HUDEP-2 (cell line): ENCODE results near the gene SHPK.

Experiments used
- DNase-seq, 76 experiments: peaks; one replicate each; lab custom pipeline; 2025; ENCODE audit not compliant: unreplicated experiment in 76 of 76; lab: John Stamatoyannopoulos, UW

SHPK gene

DNA sequence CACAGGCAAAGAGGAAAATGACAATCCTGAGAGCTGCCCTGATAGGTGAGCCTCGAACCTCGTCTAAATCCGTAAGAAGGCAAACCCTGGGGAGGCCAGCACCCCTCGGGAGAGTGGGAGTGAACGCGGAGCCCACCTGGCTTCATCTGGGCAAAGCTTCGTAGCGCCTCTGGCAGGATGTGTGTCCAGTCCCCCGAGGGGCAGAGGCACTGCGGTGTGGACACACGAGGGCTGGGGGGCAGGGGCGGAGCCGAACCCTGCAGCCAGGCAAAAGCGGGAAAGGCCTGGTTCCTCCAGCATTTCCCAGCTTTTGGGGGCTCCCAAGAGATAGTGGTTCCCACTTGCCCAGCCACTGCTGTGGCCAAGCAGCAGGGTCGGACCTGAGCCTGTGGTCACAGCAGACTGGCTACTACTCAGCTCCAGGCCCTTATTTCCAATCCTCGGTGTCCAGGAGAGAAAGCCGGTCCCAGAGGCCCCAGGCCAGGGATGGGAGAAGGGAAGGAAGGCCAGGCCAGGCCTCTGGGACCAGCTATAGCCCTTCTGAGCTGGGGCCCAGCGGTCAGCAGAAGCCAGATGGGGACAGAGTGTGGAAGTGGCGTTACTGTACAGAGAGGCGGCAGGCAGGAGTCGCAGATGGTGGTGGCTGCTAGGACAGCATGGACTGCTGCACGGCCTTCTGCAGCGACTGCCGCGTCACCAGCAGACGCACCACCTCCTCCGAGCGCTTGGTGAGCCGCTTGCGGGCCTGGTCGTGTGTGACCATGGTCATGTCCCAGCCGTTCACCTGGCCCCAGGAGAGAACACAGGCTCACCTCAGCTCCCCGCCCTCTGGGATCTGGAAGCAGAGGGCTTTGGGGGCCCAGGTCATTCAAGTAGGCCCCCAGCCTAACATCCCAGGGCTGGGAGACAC lies 27.3 kb upstream of the SHPK start:
- DNase-seq = no peak

DNA sequence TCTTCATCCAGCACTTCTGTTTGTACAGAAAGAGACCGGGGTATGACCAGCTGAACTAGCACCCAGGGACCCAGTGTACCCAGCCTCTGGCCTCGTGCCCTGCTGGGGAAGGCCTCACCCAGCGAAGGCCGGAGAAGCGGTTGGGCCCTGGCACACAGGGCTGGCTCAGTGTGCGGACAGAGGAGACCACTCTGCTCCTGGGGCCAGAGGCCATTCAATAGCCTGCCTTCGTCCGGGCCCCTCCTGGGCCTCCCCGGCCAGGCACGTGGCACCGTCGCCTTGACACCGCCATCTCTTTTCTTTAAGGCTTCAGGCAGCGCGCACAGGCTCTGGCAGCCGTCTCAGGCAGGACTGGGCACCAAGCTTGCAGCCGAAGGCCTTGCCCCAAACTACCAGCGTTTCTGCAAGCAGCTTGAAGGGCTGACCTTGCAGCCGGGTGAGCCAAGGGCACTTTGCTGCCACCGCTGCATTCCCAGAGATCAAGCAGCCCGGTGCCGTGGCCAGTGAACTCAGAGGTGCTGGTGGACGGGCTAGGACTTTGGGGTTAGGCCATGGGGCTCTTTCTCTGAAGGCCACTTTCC lies 24.4 kb upstream of the SHPK start:
- DNase-seq = no peak

DNA sequence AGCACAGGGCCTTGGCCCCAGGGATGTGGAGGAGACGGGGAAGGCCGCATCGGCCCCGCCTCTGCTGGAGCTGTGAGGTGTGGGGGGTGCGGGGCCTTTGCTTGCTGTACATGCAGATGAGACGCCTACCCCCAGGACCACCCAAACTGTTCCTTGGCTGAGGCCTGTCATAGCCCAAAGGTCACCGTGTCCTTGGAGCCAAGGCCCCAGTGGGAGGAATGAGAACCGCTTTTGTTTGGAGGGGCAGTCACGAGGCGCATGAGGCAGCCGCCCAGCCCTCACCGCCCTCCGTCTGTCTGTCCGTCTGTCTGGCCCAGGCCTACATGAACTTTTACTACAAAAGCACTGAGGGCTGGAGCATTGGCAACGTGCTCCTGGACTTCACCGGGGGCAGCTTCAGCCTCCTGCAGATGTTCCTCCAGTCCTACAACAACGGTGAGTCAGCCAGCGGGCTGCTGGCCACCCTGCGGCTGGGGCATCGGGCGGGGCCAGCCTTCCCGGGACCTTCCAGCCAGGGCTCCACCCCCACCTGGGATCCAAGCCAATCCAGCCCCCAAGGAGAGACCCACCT lies 23.6 kb upstream of the SHPK start:
- DNase-seq = peak in 19 of 76 experiments; percentile 7 to 48 (median 14)

DNA sequence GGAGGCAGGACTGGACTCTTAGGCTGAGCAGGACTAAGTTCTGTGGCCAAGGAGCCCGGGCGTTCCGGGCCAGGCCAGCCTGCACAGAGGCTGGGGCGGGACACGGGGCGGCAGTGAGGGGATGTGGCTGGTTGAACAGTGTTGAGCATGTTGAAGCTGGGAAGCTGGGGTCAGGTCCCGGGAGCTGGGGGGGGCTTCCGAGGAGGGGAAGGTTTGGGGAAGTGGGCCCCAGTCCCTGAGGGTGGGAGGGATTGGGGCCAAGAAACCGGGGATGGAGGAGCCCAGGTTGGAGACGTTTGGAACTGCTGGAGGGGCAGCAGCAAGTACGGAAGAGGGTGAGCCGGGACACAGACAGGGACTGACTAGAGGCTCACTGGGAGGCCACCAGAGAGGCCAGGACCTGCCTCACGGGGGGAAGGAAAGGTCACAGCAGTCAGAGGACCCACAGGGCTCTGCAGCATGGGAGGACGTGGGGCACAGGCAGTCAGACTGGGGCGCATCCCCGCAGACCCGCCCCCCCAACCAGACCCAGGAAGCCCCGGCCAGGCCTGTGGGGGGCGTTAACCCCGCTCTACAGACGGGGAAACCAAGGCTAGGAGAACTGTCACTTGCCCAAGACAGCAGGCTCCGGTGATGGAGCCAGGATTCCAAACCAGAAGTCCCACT lies 22.9 kb upstream of the SHPK start:
- DNase-seq = no peak

DNA sequence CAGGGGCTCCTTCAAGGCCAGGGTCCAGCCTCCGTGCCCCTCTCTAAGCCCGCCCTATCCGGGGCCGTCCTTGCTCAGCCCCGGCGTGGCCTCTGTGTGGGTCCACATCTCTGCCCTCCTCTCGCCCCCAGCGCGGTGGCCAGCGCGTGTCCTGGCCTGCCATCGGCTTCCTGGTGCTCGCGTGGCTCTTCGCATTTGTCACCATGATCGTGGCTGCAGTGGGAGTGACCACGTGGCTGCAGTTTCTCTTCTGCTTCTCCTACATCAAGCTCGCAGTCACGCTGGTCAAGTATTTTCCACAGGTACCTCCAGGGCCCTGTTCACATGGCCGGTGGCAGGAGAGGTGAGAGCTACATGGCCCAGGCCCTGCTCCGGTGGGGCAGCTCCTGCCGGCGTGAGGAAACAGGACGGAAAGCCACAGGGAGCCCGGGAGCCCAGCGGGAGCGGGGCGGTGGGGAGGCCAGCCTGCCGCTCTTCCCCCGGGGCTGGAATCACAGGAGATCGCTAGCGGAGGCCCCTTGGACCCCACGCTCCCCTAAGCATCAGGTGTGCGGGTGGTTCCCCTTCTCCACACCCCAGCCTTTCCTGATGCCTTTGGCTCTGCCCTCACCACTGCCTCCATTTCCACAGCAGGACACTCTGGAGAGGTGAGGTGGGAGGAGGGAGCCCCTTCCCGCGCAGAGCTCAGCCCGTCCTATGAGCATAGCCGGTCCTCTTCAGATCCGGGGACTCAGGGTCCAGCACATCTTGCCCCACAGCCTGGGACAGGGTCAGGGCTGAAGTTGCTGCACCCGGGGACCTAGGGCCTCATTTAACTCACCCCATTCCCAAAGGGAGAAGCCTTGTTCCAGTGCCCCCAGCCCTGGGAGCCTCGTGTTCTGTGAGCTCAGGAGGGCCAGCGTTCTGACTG lies 22.1 kb upstream of the SHPK start:
- DNase-seq = no peak

DNA sequence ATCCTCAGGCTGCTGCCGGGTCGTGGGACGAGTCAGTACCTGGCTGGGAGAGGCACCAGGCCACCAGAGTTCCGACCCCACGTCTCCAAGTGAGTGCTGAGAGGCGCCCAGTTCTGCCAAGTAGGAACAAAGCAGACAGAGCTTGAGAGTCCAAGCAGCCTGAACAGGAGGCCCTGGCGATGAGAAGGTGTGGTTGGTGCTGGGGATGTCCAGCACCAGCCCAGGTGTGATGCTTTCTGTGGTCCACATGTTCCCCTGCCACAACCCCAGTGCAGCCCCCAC lies 21.5 kb upstream of the SHPK start:
- no peak for DNase-seq

DNA sequence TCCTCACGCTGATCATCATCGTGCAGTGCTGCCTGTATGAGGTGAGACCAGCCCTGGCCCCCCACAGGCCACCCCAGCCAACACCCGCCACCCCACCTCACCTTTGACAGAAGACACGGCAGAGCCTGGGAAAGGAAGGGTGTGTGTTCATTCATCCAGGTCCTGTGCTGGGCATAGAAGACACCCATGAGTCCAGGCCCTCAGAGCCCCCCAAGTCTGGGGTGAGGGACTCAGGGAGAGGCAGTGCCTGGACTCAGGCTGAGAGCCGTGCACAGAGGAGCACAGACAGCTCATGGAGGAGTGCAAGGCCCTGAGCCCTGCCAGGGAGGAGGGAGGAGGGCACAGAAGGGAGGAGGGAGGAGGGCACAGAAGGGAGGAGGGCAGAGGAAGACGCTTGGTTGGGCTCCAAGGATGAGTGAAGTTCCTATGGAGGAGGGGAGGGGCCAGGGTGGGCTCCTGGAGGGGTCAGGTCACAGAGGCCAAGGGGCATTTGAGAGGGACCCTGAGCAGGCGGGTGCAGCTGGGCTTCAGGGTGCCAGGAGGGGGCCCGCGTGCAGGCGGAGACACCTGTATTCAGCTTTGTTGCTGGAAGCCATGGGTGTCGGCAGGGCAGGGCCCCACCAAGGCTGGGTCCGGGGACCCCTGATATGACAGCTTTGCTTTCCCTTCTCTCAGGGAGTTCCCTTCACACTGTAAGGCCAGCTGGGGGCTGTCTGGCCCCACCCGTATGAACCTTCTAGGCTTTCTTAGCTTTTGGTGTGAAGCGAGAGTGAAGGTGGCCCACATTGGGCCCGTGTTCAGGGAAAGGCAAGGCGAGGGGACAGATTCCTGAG lies 20.9 kb upstream of the SHPK start:
- no peak for DNase-seq

DNA sequence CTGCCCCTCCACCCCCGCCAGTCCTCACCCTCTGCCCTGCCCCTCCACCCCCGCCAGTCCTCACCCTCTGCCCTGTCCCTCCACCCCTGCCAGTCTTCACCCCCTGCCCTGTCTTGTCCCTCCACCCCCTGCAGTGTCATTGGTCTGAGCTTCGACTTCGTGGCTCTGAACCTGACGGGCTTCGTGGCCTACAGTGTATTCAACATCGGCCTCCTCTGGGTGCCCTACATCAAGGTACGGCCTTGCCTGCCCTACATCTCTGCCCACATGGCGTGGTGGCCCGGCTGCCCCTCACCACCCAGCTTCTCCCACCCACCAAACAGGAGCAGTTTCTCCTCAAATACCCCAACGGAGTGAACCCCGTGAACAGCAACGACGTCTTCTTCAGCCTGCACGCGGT lies 20.3 kb upstream of the SHPK start:
- no peak for DNase-seq

DNA sequence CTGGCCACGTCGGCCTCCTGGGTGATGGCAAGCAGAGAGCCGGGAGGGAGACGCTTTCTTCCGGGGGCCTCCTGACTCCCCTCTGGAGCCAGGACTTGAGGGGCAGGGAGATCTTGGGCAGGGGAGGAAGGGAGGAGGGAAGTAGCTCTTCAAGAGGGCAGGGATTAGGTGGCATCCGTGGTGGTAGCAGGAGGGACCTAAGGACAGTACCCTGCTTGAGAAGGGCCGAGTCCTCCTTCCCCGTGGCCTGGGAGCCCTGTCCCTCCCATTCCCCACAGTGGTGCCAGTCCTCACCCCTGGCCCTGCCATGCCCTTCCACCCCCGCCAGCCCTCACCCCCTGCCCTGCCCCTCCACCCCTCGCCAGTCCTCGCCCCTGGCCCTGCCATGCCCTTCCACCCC lies 19.7 kb upstream of the SHPK start:
- DNase-seq = no peak

DNA sequence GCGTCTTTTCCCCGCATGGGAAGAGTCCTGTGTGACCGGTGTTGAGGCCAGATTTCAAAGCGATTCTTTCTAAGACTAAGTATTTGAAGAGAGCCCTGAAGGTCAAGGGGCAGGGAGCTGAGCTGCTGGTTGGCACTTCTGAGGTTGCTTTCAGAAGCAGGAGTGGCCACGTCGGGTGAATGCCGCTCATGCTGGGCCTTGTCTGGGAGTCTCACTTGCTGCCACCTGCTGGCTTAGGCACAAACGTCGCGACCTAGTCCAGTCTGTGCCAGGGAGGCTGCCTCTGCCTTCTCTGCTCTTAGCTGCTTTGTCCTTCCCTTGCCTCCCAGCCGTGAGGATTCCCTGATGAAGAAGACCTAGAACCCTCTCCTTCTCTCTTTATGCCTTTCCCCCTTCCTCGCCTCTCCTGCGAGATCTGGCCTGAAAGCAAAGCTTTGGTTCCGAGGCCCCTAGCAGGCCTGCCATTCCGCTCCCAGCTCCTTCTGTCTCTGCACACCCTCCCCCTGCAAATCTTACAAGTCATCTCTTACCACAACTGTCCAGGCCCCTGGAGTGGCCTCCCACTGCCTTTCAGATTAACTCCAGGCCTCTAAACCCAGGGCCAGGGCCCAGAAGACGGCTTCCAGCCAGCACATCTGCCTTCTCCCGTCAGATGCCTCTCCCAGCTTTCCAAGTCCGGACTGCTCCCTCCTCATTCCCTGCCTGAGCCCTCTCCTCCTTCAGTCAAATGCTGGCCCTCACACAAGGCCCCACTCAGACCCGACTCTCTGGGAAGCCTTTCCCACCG lies 11.9 kb upstream of the SHPK start:
- peak in 55 of 76 experiments; percentile 5 to 68 (median 39) for DNase-seq

DNA sequence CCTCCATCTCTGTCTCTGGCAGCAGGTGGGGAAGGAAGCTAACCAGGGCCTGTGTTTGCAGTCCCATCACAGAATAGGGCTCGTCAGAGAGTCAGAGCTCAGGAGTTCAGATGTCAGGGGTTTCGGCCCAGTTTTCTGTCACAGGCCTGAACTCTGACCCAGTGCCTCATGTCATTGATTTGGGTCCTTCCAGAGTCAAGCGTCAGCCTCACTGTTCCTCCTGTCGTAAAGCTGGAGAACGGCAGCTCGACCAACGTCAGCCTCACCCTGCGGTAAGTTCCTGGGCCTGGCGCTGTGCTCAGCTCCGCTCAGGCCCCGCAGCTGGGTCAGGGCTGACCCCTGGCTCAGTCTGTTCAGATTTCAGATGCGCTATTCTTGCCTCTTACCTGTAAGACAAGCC lies 11.2 kb upstream of the SHPK start:
- no peak for DNase-seq

DNA sequence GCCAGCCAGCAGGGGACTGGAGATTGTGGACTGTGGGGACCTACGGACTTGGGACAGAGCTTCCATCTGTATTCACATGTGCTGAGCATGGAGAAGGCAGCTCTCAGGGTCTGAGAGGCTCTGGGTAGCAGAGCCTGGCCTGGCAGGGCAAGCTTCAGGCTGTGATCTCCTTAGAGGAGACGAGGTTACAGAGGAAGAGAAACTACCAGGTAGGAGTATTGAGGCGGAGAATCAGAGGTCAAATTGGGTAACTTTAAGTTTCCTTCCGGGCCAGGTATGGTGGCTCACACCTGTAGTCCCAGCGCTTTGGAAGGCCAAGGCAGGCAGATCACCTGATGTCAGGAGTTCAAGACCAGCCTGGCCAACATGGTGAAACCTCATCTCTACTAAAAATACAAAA lies 9.3 kb upstream of the SHPK start:
- no peak for DNase-seq

DNA sequence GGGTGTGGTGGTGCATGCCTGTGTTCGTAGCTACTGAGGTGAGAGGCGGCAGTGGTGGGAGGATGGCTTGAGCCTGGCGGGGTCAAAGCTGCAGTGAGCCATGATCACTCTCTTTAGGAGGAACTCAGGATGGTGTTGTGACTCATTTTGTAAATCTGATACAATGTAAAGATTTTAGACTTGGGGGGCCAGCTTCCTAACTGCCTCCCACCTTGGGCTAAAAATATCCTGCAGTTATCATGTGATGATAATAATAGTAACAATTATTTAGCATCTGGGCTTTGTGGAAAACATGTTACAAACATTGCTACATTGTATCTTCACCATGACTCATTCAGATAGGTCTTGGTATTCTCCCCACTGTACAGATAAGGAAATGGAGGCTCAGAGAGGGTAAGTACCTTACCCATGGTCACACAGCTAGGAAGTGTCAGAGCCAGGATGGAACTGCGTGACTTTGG lies 7.9 kb upstream of the SHPK start:
- no peak for DNase-seq

DNA sequence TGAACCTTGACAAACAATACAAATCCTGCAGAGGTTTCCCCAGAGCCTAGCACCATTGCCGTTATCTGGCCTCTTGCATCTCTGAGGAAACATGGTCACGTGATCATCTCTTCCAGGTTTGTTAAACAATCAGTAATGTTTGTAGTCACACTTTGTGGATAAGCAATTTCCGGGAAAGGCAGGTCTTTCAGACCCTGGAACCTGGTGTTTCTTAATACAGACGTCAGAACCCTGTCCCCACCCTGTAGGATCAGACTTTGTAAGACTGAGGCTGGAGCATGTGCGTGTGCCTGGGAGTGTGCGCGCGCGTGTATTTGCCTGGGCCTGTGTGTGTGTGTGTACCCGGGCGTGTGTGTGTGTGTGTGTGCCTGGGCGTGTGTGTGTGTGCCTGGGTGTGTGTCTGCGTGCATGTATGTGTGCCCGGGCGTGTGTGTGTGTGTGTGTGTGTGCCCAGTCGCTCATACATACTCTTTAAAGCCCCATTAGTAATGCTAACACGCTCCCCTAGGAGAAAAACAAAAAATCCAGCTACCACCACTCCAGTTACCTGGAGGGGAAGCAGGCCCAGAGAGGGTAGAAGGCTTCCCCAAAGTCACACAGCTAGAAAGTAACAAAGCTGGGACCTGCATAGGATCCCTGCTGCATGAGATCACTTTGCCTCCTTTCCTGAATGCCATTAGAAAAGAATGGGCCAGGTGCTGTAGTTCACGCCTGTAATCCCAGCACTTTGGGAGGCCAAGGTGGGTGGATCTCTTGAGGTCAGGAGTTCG lies 5.9 kb upstream of the SHPK start:
- DNase-seq = no peak

DNA sequence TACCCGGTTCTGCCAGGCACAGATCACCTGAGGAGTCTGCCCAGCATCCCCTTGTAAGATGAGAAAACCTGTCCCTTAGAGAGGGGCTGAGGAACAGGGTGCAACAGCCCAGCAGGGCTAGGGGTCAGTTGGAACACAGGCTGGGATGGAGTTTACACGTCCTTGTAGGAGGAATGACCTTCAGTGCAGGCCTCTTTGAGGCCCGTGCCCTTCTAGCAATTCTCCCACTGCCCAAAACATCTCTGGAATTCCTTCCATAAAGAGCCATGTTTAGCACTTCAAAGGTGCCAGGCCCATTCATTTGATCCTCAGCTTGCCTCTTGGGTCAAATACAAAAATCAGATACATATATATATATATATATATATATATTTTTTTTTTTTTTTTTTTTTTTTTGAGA lies 5.0 kb upstream of the SHPK start:
- DNase-seq = no peak

DNA sequence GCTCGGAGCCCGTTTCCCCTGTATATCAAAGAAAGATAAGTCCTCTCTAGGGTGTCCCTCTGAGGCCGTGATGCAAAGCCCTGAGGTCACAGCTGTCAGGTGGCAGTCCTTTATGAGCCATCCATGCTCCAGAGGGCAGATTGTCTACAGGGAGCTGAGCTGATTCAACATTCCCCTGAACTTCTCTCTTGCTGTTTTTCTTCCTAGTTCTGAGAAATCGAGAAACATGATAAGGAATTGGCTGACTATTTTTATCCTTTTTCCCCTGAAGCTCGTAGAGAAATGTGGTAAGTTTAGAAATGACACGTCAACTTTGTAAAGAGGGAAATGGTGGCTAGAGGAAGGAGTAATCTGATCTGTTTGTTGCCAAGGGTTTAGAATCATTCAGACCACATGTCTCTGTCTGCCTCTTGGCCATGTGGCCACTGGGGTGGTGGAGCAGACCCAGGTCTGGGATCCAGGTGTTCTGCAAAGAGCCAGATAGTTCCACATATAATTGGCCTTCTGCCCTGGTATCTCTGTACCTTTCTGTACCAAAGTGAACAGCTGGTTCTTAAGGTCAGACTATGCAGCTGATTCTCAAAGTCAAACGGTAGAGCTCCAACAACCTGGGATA lies 4.0 kb upstream of the SHPK start:
- DNase-seq = peak in 68 of 76 experiments; percentile 8 to 80 (median 45)

DNA sequence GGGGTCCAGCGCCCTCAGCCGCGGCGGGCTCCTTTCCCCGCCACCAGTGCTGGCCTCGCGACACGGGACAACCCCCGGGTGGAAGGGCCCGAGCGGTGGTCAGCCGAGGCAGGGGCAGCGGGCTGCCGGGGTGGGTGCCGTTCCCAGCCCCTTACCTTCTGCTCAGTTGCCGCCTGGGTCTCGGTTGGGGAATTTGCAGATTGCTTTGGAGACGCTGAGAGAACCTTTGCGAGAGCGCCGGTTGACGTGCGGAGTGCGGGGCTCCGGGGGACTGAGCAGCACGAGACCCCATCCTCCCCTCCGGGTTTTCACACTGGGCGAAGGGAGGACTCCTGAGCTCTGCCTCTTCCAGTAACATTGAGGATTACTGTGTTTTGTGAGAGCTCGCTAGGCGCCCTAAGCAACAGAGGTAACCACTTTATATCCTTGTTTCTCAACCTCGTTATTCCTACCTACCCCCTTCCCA lies 891 bp upstream of the SHPK start:
- DNase-seq = peak in 2 of 76 experiments; percentile 5 to 12
